ENCODE results near the gene UGT1A6. TPM values are rescaled to one million over a fixed set of nuclear protein-coding genes. Genes with fewer than 3 reads are reported as not detected.
"Not testable (repeated sequence)": the region's sequence is repeated elsewhere in the genome, so short reads cannot be mapped to it uniquely, and the experiment has no call there.

Gene UGT1A6
- total RNA-seq, 2 experiments from 2014 or later, result not detected

GRCh38 chr2:233706720-233707119, 14.0 kb downstream of the UGT1A6 start:
- Mint-ChIP-seq H3K4me1 (no peaks in the 10 kb centered on the region), H3K4me3 (no peak overlapping the region), H3K27ac (no peak overlapping the region), H3K27me3 (peaks cover 12% of the 10 kb centered on the region), H3K9me3 (ENCODE audit: low read depth) (peaks cover 3% of the 10 kb centered on the region), H3K36me3 (ENCODE audit: low read depth) (no peaks in the 10 kb centered on the region)
- ATAC-seq (no peak), DNase-seq (no peak)
- CTCF ChIA-PET, result interaction anchor here (0.6 to 0.7 kb wide), 2 partner anchors 195 to 854 kb away, joined by 3 read pairs; no protein-coding TSS in a partner anchor
- POLR2A ChIA-PET, result no interaction called here
- intact Hi-C loops (cut with DNase I, micrococcal nuclease), result no loop called here

DNA sequence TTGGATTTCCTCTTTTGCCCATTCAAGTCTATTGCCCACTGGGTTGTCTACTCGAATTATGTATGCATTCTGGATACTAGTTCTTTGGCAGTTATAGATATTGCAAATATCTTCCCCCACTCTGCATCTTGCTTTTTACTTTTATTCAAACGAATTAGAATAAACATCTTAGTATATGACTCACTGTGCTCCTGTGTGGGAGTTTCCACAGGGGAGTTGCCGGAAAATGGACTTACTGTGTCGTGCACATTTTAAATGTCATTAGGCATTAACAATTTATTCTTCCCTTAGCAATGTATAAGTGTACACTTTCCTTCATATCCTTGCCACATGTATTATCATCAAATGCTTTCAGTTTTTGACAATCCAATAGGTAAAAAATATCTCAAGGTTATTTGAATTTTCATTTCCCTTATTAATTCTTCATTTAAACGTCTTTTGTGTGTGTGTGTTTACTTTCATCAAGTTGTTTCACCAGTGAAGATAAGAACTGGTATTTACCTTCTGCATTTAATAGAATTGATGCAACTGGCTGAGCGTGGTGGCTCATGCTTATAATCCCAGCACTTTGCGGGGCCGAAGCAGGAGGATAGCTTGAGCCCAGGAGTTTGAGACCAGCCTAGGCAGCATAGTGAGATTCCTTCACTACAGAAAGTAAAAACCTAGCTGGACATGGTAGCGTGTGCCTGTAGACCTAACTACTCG, 15.4 kb downstream of the UGT1A6 start:
- Mint-ChIP-seq H3K27me3 (peaks cover 17% of the 10 kb centered on the region), H3K36me3 (ENCODE audit: low read depth) (no peaks in the 10 kb centered on the region), H3K9me3 (ENCODE audit: low read depth) (peaks cover 3% of the 10 kb centered on the region), H3K27ac (no peak overlapping the region), H3K4me3 (no peak overlapping the region), H3K4me1 (no peaks in the 10 kb centered on the region)
- ATAC-seq (no peak), DNase-seq (no peak)
- ChIA-PET CTCF (no interaction called here), POLR2A (no interaction called here)
- intact Hi-C loops (cut with DNase I, micrococcal nuclease), result no loop called here

- Mint-ChIP-seq H3K9me3 (ENCODE audit: low read depth) (peaks cover 3% of the 10 kb centered on the region), H3K36me3 (ENCODE audit: low read depth) (no peaks in the 10 kb centered on the region), H3K4me1 (no peaks in the 10 kb centered on the region), H3K4me3 (no peak overlapping the region), H3K27ac (no peak overlapping the region), H3K27me3 (peaks cover 19% of the 10 kb centered on the region)
- ATAC-seq (no peak), DNase-seq (no peak)
- CTCF ChIA-PET, result interaction anchor here (0.6 to 0.8 kb wide), 2 partner anchors 24 to 436 kb away, joined by 3 read pairs; no protein-coding TSS in a partner anchor
- POLR2A ChIA-PET, result no interaction called here
- intact Hi-C loops (cut with DNase I, micrococcal nuclease), result no loop called here
Measured at GRCh38 chr2:233708942-233709341, 16.3 kb downstream of the UGT1A6 start.

GRCh38 chr2:233711312-233712008, 18.8 kb downstream of the UGT1A6 start:
- ChIA-PET CTCF (interaction anchor here (0.7 to 1.4 kb wide), 3 partner anchors 9 to 571 kb away, joined by 3 to 6 read pairs (median 3); no protein-coding TSS in a partner anchor), POLR2A (no interaction called here)
- Mint-ChIP-seq H3K27ac (no peak overlapping the region), H3K4me3 (no peak overlapping the region), H3K27me3 (peaks cover 25% of the 10 kb centered on the region), H3K4me1 (no peaks in the 10 kb centered on the region), H3K9me3 (ENCODE audit: low read depth) (no peaks in the 10 kb centered on the region), H3K36me3 (ENCODE audit: low read depth) (no peaks in the 10 kb centered on the region)
- ATAC-seq (peak; percentile 61), DNase-seq (peak; percentile 86)
- intact Hi-C loops (cut with DNase I, micrococcal nuclease), result loop anchor here (1.0 to 10.0 kb wide), 4 partner anchors 307 to 1105 kb away; partner anchors contain the start of gene SAG (in 1 of the 2)

DNA sequence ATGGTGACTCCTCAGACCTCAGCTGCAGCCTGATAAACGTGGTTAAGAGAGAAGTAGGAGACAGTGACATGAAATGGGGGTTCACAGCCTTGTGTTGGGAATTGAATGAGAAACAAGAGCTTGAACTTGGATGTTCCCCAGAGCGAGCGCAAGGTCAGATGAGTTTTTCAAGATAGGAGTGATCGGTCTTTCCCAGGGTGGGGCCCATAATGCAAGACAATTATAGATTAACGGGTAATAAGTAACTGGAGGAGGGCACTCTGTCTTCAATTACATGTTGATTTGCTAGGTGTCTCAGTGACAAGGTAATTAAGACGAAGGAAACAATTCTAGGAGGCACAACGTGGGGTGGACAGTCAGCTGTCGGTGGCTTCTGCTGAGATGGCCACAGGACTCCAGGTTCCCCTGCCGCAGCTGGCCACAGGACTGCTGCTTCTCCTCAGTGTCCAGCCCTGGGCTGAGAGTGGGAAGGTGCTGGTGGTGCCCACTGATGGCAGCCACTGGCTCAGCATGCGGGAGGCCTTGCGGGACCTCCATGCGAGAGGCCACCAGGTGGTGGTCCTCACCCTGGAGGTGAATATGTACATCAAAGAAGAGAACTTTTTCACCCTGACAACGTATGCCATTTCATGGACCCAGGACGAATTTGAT, 20.0 kb downstream of the UGT1A6 start, which contains the start of gene UGT1A5:
UGT1A5 (plus strand) TSS at position 297 of the 651 bp plus-strand sequence; CDS start at position 382, 85 bp downstream.
- ChIA-PET CTCF (interaction anchor here (0.6 kb wide), 1 partner anchor 61 kb away, joined by 3 read pairs; no protein-coding TSS in a partner anchor), POLR2A (no interaction called here)
- no peaks in the 10 kb centered on the region for H3K9me3 Mint-ChIP-seq (ENCODE audit: low read depth)
- intact Hi-C loops (cut with DNase I, micrococcal nuclease), result loop anchor here (5.0 to 10.0 kb wide), 2 partner anchors 310 to 408 kb away; partner anchors contain the start of gene SAG (in 1 of the 2)
- peaks cover 22% of the 10 kb centered on the region for H3K27me3 Mint-ChIP-seq
- no peak within 1 kb of the TSS for H3K27ac Mint-ChIP-seq
- no peak for ATAC-seq
- no peak within 1 kb of the TSS for H3K4me3 Mint-ChIP-seq
- H3K36me3 Mint-ChIP-seq (ENCODE audit: low read depth), result no peaks in the 10 kb centered on the region
- H3K4me1 Mint-ChIP-seq, result no peaks in the 10 kb centered on the region
- DNase-seq, result no peak

DNA sequence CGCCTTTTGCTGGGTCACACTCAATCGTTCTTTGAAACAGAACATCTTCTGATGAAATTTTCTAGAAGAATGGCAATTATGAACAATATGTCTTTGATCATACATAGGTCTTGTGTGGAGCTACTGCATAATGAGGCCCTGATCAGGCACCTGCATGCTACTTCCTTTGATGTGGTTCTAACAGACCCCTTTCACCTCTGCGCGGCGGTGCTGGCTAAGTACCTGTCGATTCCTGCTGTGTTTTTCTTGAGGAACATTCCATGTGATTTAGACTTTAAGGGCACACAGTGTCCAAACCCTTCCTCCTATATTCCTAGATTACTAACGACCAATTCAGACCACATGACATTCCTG, 20.5 kb downstream of the UGT1A6 start:
- Mint-ChIP-seq H3K4me1 (no peaks in the 10 kb centered on the region), H3K27ac (no peak overlapping the region), H3K27me3 (peaks cover 22% of the 10 kb centered on the region), H3K4me3 (no peak overlapping the region), H3K36me3 (ENCODE audit: low read depth) (no peaks in the 10 kb centered on the region), H3K9me3 (ENCODE audit: low read depth) (no peaks in the 10 kb centered on the region)
- intact Hi-C loops (cut with DNase I, micrococcal nuclease), result loop anchor here (5.0 to 10.0 kb wide), 2 partner anchors 311 to 408 kb away; partner anchors contain the start of gene SAG (in 1 of the 2)
- POLR2A ChIA-PET, result no interaction called here
- DNase-seq (no peak), ATAC-seq (no peak)
- CTCF ChIA-PET, result interaction anchor here (0.6 kb wide), 1 partner anchor 61 kb away, joined by 3 read pairs; no protein-coding TSS in a partner anchor

GRCh38 chr2:233714121-233714520, 21.4 kb downstream of the UGT1A6 start:
- Mint-ChIP-seq H3K27me3 (peaks cover 23% of the 10 kb centered on the region), H3K4me3 (no peak overlapping the region), H3K27ac (no peak overlapping the region), H3K36me3 (ENCODE audit: low read depth) (no peaks in the 10 kb centered on the region), H3K9me3 (ENCODE audit: low read depth) (no peaks in the 10 kb centered on the region), H3K4me1 (no peaks in the 10 kb centered on the region)
- intact Hi-C loops (cut with DNase I, micrococcal nuclease), result loop anchor here (5.0 to 10.0 kb wide), 2 partner anchors 312 to 409 kb away; partner anchors contain the start of gene SAG (in 1 of the 2)
- DNase-seq (no peak), ATAC-seq (no peak)
- POLR2A ChIA-PET, result no interaction called here
- CTCF ChIA-PET, result no interaction called here

GRCh38 chr2:233718552-233718951, 25.9 kb downstream of the UGT1A6 start, which contains the start of gene UGT1A4:
Gene UGT1A4 (plus strand): TSS chr2:233718736. CDS start chr2:233718821, 85 bp downstream.
- DNase-seq (no peak), ATAC-seq (no peak)
- no peak within 1 kb of the TSS for H3K27ac Mint-ChIP-seq
- H3K27me3 Mint-ChIP-seq, result peaks cover 17% of the 10 kb centered on the region
- no peaks in the 10 kb centered on the region for H3K9me3 Mint-ChIP-seq (ENCODE audit: low read depth)
- no peak within 1 kb of the TSS for H3K4me3 Mint-ChIP-seq
- H3K4me1 Mint-ChIP-seq, result no peaks in the 10 kb centered on the region
- intact Hi-C loops (cut with DNase I, micrococcal nuclease), result loop anchor here in 1 of 2 experiments (10.0 kb wide), 1 partner anchor 414 kb away; the partner anchor contains the start of gene SAG
- no peaks in the 10 kb centered on the region for H3K36me3 Mint-ChIP-seq (ENCODE audit: low read depth)
- POLR2A ChIA-PET, result no interaction called here
- CTCF ChIA-PET, result no interaction called here

- Mint-ChIP-seq H3K4me3 (no peak within 1 kb of the TSS), H3K4me1 (no peaks in the 10 kb centered on the region), H3K9me3 (ENCODE audit: low read depth) (no peaks in the 10 kb centered on the region), H3K27ac (no peak within 1 kb of the TSS), H3K27me3 (peaks cover 9% of the 10 kb centered on the region), H3K36me3 (ENCODE audit: low read depth) (no peaks in the 10 kb centered on the region)
- POLR2A ChIA-PET, result no interaction called here
- DNase-seq, result no peak
- intact Hi-C loops (cut with DNase I, micrococcal nuclease), result no loop called here
- no peak for ATAC-seq
- CTCF ChIA-PET, result interaction anchor here (0.7 kb wide), 1 partner anchor 836 kb away, joined by 3 read pairs; no protein-coding TSS in a partner anchor
Measured at GRCh38 chr2:233728723-233729301, 36.1 kb downstream of the UGT1A6 start, which contains the start of gene UGT1A3. Gene UGT1A3 (plus strand): TSS chr2:233729042. CDS start chr2:233729127, 85 bp downstream.

DNA sequence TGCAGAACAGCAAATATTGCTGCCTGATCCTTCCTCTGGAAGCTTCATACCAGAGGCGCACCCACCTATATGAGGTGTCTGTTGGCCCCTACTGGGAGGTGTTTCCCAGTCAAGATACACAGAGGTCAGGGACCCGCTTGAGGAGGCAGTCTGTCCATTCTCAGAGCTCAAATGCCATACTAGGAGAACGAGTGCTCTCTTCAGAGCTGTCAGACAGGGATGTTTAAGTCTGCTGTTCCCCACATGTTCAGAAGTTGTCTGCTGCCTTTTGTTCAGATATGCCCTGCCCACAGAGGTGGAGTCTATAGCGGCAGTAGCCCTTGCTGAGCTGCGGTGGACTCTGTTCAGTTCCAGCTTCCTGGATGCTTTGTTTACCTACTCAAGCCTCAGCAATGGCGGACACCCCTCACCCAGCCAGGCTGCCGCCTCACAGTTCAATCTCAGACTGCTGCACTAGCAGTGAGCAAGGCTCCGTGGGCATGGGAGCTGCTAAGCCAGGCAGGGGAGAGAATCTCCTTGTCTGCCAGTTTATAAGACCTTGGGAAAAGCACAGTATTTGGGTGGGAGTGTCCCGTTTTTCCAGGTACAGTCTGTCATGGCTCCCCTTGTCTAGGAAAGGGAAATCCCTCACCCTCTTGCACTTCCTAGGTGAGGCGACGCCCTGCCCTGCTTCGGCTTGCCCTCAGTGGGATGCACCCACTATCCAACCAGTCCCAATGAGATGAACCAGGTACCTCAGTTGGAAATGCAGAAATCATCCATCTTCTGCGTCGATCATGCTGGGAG, 44.4 kb downstream of the UGT1A6 start:
- CTCF ChIA-PET, result interaction anchor here (1.5 kb wide), 1 partner anchor 20 kb away, joined by 3 read pairs; no protein-coding TSS in a partner anchor
- intact Hi-C loops (cut with DNase I, micrococcal nuclease), result not testable (repeated sequence)

More for the DNA sequence above, 44.4 kb downstream of the UGT1A6 start:
- not testable (repeated sequence) for H3K27ac Mint-ChIP-seq; H3K4me3 Mint-ChIP-seq; DNase-seq; H3K36me3 Mint-ChIP-seq (ENCODE audit: low read depth); H3K4me1 Mint-ChIP-seq; ATAC-seq; H3K9me3 Mint-ChIP-seq (ENCODE audit: low read depth)
- POLR2A ChIA-PET, result interaction anchor here (0.6 kb wide), 1 partner anchor 803 kb away, joined by 4 read pairs; no protein-coding TSS in a partner anchor
- H3K27me3 Mint-ChIP-seq, result peaks cover 24% of the 10 kb centered on the region

Data from activated CD4-positive, alpha-beta T cell treated with anti-CD3 and anti-CD28 coated beads for 36 hours (primary cell).